ENCODE measurements around the gene GPR143. TPM values are rescaled to one million over a fixed set of nuclear protein-coding genes. Genes with fewer than 3 reads are reported as not detected.

GPR143 gene
- total and polyA plus RNA-seq, 2 of the 4 experiments (the other 2 are of a cell fraction) = 0.07 TPM; not detected in 1

GRCh38 chrX:9707306-9708033 lies 58.2 kb downstream of the GPR143 start:
- TF ChIP-seq MAZ (IDR thresholded peaks at IDR 0.05; ENCODE audit: borderline replicate concordance, low read depth, low read length) (no peak), RFX5 (IDR thresholded peaks at IDR 0.05; ENCODE audit: low read depth, low read length) (no peak), MAFK (IDR thresholded peaks at IDR 0.05; ENCODE audit: low read depth, low read length) (no peak)
- no TSS peak for BruUV-seq (replicated peaks)
- Histone ChIP-seq H2BK5ac (ENCODE audit: low read depth, low read length, poor library complexity, severe bottlenecking) (no peak overlapping the region), H3K4me1 (ENCODE audit: control insufficient read depth, insufficient read depth, low read length) (no peaks in the 10 kb centered on the region), H4K8ac (ENCODE audit: low read depth in 2 of 2, low read length in 2 of 2) (no peak overlapping the region), H3K79me1 (ENCODE audit: low read depth in 1 of 2, low read length in 2 of 2) (peaks cover 0 to 5% of the 10 kb centered on the region in 2 experiments; a peak in 1 of 4 replicates), H3K9me1 (ENCODE audit: insufficient read depth, low read length) (no peaks in the 10 kb centered on the region), H3K56ac (ENCODE audit: extremely low read depth, insufficient read depth, low read length) (no peak overlapping the region), H3K18ac (ENCODE audit: low read depth, low read length) (no peak overlapping the region), H4K91ac (ENCODE audit: insufficient read depth, low read depth, low read length) (no peak overlapping the region), H3K14ac (replicated peaks; ENCODE audit: low read depth, low read length) (no peak overlapping the region), H3K23ac (ENCODE audit: low read depth, low read length) (no peak overlapping the region), H3K27ac (ENCODE audit: insufficient read depth, low read length) (no peak overlapping the region), H3K27me3 (ENCODE audit: control insufficient read depth, insufficient read depth, low read length) (no peaks in the 10 kb centered on the region), H3K4me3 (ENCODE audit: insufficient read depth, low read depth, low read length) (no peak overlapping the region), H4K20me1 (ENCODE audit: insufficient read depth, low read length) (no peaks in the 10 kb centered on the region), H3K4ac (ENCODE audit: low read depth, low read length) (no peak overlapping the region), H3K4me2 (ENCODE audit: low read depth, low read length) (no peak overlapping the region), H2AK5ac (ENCODE audit: low read depth, low read length) (no peak overlapping the region), H2AFZ (replicated peaks; ENCODE audit: low read length, poor library complexity) (no peak overlapping the region), H3K36me3 (ENCODE audit: control insufficient read depth, insufficient read depth, low read length) (peaks cover 27% of the 10 kb centered on the region), H3K9me3 (ENCODE audit: control insufficient read depth, insufficient read depth, low read length) (no peaks in the 10 kb centered on the region), H2BK120ac (ENCODE audit: low read depth, low read length) (no peak overlapping the region), H3K9ac (ENCODE audit: low read depth, low read length) (no peak overlapping the region), H2AK9ac (replicated peaks; ENCODE audit: low read depth, low read length, poor library complexity) (no peak overlapping the region), H2BK20ac (ENCODE audit: low read depth, low read length) (no peak overlapping the region), H4K5ac (ENCODE audit: low read depth, low read length) (no peak overlapping the region), H2BK15ac (ENCODE audit: low read depth, low read length) (no peak overlapping the region)
- DNase-seq (no peak), ATAC-seq (ENCODE audit: low read depth) (no peak)
- ChIA-PET POLR2A (ENCODE audit: unreplicated experiment) (no interaction called here), CTCF (interaction anchor here (0.6 kb wide), 2 partner anchors 779 to 1701 kb away, joined by 3 read pairs; no protein-coding TSS in a partner anchor)
- dilution Hi-C loops (cut with HindIII; ENCODE audit: low sequenced_read_pairs, unreplicated experiment) (no loop called here), intact Hi-C loops (cut with micrococcal nuclease) (loop anchor here (2.0 to 10.0 kb wide), 2 partner anchors 411 to 963 kb away; no protein-coding TSS in a partner anchor), in situ Hi-C loops (cut with MboI; ENCODE audit: low sequenced_read_pairs) (no loop called here)
- 78% methylated on average over 7 of the region's 13 CpGs; no CpG with 5 or more reads in 1 of the 2 experiments for WGBS, 2 experiments (ENCODE audit: extremely low coverage in 2 of 2, insufficient read length in 1 of 2)
